ENCODE data around the gene RUVBL1. TPM values are rescaled to one million over a fixed set of nuclear protein-coding genes. Genes with fewer than 3 reads are reported as not detected.

The RUVBL1 gene
- total RNA-seq, 1 donor: 50.6 TPM

GRCh38 chr3:128080323-128081080 lies 43.1 kb downstream of the RUVBL1 start:
- DNase-seq (ENCODE audit: low read depth): peak; percentile 82
- TF ChIP-seq CTCF (IDR thresholded peaks at IDR 0.05; ENCODE audit: insufficient read depth, low read length): no peak

GRCh38 chr3:128079823-128080222 lies 43.8 kb downstream of the RUVBL1 start:
- no peak overlapping the region for H3K4me3 ChIP-seq (ENCODE audit: low read depth, low read length)
- DNase-seq (ENCODE audit: low read depth): no peak
- no peak for TF ChIP-seq CTCF (IDR thresholded peaks at IDR 0.05; ENCODE audit: insufficient read depth, low read length)

More at GRCh38 chr3:128080323-128081080, 43.1 kb downstream of the RUVBL1 start:
- H3K4me3 ChIP-seq (ENCODE audit: low read depth, low read length): no peak overlapping the region

GRCh38 chr3:128078875-128079274 lies 44.7 kb downstream of the RUVBL1 start:
- no peak for TF ChIP-seq CTCF (IDR thresholded peaks at IDR 0.05; ENCODE audit: insufficient read depth, low read length)
- DNase-seq (ENCODE audit: low read depth): no peak
- no peak overlapping the region for H3K4me3 ChIP-seq (ENCODE audit: low read depth, low read length)

GRCh38 chr3:128078322-128078721 lies 45.3 kb downstream of the RUVBL1 start:
- no peak for DNase-seq (ENCODE audit: low read depth)
- no peak overlapping the region for H3K4me3 ChIP-seq (ENCODE audit: low read depth, low read length)
- no peak for TF ChIP-seq CTCF (IDR thresholded peaks at IDR 0.05; ENCODE audit: insufficient read depth, low read length)

- H3K4me3 ChIP-seq (ENCODE audit: low read depth, low read length): no peak overlapping the region
- DNase-seq (ENCODE audit: low read depth): no peak
- TF ChIP-seq CTCF (IDR thresholded peaks at IDR 0.05; ENCODE audit: insufficient read depth, low read length): no peak
Measured at GRCh38 chr3:128077665-128078064, 45.9 kb downstream of the RUVBL1 start.

- DNase-seq (ENCODE audit: low read depth): no peak
- no peak overlapping the region for H3K4me3 ChIP-seq (ENCODE audit: low read depth, low read length)
- TF ChIP-seq CTCF (IDR thresholded peaks at IDR 0.05; ENCODE audit: insufficient read depth, low read length): no peak
Measured at GRCh38 chr3:128077202-128077624, 46.4 kb downstream of the RUVBL1 start.

Measured in fibroblast of the aortic adventitia (primary cell).